Measurements from ENCODE around the gene TMEM92.

TMEM92 gene

DNA sequence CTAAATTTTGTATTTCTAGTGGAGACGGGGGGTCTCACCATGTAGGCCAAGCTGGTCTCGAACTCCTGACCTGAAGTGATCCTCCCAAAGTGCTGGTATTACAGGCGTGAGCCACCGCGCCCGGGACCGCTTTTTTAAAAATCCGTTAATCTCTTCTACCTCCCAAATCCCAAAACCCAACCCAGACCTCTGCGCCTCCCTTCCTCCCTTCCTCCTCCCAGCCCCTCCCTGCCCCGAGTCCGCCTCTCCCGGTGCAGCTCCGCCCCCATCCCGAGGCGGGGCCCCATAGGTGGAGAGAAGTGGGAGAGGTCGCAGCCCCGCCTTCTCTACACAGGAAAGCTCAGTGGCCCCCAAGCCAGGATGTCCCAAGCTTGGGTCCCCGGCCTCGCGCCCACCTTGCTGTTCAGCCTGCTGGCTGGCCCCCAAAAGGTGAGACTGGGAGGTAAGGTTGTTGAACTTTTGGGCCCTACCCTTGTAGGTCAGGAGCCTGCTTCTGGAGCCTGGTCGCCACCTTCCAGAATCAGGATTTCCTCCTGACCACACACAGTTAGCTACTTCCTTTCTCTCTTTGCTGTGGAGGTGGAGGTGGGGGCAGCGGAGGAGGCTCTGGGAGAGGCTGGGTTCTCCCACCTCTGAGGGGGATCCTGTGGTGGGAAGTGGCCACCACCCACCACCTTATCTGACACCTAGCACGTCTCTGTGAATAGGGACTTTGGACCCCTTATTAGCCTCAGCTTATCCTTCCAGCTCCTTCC, at the start of gene TMEM92:
Gene TMEM92, plus strand, starts transcription at position 325 of the 755 bp plus-strand sequence. Its CDS starts 36 bp downstream, at position 361.
- no peak for DNase-seq

DNA sequence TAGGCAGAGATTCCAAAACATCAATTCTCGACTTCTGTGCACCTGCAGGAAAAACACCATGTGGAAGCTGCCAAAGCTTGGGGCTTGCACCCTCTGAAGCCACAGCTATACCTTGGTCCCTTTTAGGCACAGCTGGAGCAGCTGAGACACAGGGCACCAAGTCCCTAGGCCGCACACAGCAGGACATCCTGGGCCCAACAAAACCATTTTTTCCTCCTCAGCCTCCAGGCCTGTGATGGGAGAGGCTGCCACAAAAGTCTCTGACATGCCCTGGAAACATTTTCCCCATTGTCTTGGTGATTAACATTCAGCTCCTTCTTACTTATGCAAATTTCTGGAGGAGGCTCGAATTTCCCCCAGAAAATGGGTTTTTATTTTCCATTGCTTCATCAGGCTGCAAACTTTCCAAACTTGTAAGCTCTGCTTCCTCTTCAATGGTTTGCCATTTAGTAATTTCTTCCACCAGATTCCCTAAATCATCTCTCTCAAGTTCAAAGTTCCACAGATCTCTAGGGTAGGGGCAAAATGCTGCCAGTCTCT, 48.5 kb upstream of the TMEM92 start:
- no peak for DNase-seq

DNA sequence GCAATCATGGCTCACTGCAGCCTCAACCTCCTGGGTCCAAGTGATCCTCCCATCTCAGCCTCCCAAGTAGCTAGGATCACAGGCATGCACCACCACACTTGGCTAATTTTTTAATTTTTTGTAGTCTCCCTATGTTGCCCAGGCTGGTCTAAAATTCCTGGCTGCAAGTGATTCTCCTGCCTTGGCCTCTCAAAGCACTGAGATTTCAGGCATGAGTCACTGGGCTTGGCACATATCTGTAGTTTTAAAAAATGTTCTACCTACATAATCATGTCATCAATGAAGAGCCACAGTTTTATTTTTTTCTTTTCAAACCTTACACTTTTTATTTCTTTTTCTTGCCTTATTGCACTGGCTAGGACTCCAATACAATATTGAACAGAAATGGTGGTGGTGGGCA, 39.7 kb upstream of the TMEM92 start:
- no peak for DNase-seq

DNA sequence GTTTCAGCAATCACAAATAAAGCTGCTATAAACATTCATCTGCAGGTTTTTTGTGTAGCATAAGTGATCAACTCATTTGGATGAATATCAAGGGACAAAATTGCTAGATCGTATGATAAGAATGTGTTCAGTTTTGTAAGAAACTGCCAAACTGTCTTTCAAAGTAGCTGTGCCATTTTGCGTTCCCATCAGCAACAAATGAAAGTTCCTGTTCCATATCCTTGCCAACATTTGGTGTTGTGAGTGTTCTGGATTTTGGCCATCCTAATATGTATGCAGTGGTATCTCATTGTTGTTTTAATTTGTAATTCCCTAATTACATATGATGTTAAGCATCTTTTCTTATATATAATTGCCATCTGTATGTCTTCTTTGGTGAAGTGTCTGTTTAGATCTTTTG, 36.4 kb upstream of the TMEM92 start:
- no peak for DNase-seq

DNA sequence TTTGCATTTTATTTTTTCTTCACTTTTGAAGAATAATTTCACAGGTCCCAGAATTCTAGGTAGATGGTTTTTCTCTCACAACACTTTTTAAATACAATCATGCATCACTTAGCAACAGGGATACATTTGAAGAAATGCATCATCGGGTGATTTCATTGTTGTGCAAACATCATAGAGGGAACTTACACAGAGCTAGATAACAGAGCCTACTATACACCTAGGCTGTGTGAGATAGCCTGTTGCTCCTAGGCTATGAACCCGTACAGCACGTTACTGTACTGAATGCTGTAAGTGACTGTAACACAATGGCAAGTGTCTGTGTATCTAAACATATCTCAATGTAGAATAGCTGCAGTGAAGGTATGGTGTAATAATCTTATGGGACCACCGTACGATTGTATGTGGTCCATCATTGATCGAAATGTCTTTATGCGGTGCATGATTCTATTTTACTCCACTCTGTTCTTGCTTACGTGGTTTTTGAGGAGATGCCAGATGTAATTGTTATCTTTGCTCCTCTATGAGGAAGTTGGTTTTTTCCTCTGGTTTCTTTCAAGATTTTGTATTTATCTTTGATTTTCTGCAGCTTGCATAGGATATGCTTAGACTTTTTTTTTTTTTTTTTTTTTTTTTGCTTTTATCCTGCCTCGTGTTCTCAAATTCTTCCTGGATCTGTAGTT, 35.5 kb upstream of the TMEM92 start:
- no peak for DNase-seq

DNA sequence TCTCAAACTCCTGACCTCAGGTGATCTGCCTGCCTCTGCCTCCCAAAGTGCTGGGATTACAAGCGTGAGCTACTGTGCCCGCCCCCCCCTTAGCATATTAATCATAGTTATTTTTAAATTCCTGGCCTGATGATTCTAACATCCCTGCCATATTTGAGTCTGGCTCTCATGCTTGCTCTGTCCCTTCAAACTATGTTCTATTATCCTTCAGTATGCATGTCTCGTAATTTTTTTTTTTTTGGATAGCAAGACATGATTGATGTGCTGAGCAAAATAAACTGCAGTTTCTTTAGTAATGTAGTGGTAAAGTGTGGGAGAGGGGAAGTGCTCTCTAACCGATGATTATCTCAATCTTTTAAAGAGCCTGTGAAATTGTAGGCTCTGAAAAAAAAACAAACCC, 34.3 kb upstream of the TMEM92 start:
- DNase-seq, result no peak

DNA sequence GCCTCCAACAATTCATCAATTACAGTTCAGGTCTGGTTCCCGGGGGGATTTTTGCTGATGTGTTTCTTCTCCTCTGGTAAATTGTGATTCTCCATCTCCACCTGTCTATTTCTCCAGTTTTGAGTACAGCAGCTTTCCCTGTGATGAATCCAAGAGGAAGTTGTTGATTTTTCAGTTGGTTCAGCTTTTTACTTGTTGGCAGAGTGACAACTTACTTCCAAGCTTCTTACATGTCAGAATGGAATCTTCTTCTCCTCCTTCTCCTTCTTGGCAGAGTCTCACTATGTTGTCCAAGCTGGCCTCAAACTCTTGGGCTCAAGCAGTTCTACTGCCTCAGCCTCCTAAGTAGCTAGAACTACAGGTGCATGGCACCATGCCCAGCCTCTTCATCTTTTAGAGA, 33.4 kb upstream of the TMEM92 start:
- DNase-seq, result no peak

DNA sequence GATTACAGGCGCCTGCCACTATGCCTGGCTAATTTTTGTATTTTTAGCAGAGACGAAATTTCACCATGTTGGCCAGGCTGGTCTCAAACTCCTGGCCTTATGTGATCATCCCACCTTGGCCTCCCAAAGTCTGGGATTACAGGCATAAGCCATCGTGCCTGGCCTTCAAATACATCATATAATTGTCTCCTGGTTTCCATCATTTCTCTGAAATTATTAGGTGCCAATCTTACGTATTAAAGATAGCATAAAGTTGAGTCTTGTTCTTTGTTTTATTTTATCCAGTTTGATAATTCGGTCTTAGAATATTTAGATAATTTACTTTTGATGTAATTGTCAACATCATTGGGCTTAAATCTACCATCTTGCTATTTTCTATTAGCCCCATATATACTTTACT, 32.8 kb upstream of the TMEM92 start:
- DNase-seq, result no peak

DNA sequence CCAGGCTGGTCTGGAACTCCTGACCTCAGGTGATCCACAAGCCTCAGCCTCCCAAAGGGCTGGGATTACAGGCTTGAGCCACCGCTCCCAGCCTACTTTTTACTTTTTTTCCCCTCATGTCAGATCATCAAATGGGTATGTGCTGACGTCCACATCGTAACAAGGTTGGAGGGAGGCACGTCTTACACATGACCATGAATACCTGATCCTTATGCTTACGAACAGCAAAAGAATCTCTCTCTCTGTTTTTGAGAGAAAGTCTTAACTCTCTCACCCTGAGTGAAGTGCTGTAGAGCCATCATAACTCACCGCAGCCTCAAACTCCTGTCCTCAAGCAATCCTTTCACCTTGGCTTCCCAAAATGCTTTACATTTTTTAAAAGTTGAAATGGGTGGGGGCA, 29.5 kb upstream of the TMEM92 start:
- DNase-seq, result no peak

DNA sequence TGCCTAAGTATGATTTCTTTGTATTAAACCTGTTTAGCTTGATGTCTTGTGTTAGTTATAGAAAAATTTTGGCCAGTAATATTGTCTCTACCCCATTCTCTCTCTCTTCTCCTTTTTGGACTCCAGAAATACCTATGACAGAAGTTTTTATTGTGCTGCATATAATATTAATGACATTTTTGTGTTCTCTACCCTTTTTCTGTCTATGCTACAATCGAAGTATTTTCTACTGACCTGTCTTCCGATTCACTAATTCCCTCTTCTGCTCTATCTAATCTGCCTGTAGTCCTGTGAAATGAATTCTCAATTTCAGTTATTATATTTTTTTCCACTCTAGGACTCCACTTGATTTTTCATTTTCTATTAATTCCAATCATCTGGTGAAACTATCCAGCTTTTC, 26.0 kb upstream of the TMEM92 start:
- no peak for DNase-seq

DNA sequence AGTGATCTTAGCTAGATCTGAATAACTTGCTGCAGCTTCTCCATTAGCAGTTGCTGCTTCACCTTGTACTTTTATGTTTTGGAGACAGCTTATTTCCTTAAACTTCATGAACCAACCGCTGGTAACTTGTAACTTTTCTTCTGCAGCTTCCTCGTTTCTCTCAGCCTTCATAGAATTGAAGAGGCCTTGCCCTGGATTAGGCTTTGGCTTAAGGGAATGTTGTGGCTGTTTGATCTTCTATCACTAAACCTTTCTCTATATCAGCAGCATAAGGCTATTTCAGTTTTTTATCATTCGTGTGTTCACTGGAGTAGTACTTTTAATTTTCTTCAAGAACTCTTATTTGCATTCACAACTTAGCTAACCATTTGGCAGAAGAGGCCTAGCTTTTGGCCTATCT, 21.5 kb upstream of the TMEM92 start:
- no peak for DNase-seq

DNA sequence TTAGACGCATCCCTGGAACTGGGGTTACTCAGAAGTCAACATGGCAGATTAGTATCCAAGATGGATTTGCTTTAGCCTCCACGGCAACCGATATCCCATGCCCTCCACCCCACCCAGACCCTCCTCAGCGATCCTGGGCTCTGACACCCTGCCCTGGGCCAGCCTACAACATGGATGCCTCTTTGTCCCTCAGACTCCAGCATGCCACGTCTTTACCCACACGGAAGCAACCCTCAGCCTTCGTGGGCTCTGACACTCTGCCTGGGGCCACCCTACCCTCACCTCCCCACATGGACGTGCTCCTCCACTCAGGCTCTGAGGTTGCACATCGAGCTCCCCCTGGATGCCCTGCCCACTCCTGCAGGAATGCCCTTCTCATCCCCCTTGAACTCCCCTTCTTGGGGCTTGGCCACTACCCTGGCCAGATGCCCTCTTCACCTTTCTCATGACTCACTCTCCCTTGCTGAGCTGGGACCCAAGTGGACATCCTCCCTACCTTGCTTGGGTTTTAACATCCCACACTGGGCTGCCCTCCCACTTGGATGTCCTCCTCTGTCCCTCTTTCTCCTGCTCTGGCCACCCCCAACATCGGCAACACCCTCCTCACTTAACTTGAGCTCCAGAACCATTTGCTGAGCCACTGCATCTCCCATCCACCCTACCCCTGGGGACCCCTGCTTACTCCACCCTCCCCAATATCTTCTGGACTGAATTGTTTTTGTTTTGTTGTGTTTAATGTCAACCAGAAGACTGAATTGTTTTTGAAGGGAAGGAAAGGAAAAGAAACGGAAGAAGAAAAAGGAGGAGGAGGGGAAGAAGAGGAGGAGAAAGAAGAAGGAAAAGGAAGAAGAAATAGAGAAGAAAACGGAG, 18.3 kb upstream of the TMEM92 start:
- no peak for DNase-seq

DNA sequence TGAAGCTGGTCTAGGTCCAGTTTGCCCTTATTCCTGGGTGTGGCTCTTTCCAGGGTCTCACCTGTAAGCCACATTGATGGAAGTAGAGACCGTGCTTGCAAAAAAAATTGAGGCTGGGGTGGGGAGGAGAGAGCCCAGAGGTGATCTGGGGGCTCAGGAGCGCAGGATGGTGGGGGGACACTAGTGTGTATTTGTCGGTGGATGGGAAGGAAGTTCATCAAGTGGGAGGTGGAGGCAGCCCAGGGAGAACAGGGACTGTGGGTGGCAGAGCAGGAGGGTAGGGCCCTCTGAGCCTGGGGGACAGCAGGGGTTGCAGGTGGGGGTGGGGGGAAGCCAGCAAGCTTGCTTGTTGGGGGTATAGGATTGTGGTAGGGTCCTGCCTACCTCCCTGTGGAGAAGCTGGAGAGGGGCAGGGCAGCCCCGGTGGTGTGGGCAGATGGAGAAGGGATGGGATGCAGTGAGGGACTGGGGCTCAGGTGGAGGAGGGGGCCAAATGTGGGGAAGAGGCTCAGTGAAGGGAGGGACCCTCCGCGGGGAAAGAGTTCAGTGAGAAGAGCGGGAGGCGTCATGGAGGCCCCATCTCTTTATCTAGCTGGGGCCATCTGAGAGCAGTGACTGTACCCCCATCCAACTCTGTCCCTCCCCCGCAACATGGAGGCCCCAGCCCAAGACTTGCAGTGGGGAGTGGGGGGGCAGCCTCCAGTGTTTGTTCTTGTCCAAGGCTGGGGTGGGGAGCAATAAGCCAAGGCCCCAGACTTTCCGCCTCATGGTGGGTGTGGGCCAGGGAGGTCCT, 17.2 kb upstream of the TMEM92 start:
- no peak for DNase-seq

DNA sequence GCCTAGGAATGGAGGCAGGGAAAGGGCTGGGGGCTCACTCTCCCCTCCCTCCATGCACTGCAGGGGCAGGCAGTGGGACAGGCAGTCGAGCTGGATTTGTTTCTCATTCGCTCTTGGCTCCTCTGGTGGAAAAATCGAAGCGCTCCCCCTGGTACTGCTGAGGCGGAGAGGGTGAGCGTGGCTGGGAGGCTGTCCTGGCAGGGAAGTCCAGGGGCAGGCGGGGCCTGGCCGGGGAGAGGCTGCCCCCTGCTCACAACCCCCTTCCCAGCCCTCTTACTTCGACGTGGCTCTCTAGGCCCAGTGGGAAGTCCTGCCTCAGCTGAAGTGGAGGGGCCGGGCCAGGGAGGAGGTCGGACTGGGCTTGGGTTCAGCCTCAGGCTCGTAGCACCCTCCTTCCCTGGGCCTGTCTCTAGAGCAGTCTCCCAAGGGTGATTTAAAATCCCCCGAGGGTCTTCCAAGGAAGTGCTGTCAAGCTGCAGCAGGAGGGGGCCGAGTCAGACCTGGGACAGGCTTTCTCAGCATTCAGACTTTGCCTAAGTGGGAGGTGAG, 16.5 kb upstream of the TMEM92 start:
- no peak for DNase-seq

DNA sequence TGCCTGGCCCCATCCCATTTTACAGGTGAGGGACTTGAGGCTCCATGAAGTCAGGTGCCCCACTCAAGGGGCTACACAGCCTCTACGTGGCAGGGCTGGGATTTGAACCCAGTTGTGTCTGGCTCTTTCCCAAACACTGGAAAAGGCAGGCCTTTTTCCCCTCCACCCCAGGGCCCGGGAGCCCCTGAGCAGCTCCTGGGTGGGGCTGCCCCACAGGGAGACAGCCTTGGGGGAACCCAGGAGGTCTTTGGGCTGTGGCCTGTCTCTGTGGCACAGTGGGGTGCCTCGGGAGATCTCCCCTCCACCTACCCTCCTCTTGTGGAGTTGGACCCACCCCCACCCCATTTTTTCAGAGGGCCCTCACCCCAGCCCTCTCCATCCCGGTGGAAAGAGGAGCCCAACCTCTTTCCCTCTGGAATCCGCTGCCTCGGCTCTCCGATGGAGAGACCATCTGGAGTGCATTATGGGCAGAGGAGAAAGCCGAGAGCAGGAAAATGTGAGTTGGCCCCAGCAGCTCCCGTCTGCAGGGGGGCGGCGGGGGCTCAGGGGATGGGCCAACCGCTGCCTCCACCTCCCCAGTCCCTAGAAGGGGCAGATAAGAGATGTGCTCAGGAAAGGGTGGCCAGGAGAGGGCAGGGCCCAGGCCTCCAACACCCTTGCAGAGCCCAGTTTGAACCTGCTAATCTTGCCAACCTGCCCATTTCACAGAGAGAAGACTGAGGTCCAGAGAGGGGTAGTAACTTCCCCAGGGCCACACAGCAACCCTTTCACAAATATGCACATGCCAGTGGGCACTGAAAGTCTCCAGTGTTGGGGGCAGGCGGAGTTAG, 15.4 kb upstream of the TMEM92 start:
- DNase-seq, result no peak

DNA sequence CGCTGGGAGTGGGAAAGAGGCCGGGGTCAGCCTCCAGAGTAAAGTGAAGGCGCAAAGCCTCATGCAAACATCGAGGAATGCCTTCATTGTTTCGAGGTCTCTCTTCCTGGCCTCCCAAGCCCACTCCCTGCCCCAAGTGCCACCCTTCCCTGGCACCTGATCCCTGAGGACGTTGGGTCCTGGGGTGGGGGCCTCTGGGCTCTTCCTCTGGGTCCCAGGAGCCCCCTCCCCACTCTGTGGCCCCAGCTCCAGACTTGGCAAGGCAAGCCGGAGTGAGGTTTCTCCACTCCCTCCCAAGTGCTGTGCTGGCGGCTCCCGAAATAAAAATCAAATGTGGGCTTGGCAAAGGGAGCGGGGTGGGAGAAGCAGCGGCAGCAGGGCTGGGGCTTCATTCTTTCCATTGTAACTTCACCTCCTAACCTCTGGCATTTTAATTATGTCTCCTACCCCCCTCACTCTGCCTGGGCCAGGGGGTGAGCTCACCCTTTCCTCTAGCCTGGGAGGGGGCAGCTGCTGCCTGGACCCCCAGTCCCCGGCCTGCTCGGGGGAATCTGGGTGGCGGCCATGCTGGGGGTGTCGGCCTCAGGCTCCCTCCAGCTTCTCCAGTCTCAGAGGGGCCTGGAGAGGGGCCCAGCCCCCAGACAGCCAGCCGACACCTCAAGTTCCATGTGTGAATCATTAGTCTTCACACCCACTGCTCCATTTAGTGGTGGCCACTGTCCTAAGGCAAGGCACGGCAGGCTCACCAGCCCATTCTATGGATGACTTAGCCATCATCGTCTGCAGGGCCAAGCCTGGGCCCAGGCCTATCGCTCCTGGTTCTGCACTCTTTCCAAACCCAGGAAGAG, 14.6 kb upstream of the TMEM92 start:
- no peak for DNase-seq

DNA sequence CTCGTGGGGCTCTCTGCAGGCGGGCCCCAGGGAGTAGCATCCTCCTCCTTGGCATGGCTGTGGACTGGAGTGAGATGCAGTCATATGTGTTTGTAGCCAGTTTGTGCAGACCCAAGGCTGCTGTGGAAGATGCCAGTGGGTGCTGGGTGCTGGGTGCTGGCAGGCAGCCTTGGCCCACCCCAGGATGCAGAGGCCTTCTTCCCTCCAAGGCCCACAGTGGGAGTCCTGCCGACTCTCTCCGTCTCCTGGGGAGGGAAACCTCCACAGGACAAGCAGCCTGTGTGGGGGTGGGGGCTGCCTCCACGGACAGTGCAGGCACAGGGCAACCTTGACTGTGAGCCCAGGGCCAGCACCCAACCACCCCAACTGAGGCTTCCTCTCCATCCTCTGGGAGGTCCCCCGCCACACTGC, 13.8 kb upstream of the TMEM92 start:
- no peak for DNase-seq

DNA sequence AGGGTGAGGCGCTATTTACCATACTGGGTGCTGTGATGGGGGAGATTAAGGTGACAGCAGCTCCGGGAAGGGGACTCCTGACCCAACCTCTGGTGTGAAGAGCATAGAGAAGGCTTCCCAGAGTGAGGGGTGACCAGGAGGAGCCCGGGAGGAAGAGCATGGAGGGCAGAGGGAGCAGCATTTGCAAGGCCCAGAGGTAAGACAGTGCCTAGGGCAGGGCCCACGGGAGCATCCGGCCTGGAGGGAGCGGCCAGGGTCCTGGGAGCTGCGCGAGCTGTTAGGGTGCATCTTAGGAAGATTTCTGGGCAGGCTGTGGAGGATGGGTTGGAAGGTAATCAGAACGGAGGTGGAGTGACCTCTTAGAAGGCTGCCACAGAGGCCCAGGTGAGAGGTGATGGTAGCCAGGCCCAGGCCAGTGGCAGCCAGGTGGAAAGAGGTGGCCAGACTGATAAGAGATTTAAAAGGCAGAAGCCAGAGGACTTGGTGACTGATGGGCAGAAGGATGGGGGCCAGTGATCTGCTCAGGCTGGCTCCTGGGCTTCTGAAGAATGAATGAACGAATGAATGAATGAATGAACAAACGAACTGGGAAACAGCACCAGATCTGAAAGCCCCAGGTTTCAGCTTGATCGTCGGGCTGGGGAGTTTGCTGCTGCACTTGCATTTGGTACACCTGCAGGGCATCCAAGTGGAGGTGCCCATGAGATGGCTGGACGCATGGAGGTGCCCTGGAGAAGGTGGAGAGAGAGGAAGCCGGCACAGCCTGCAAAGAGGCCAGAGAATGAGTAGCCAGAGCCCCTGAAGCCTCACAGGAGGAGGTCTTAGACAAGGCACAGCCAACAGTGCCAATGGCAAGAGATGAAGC, 13.0 kb upstream of the TMEM92 start:
- DNase-seq, result no peak

Measured in SW 1271 (cell line).